ENCODE measurements around the gene HDLBP. TPM values are rescaled to one million over a fixed set of nuclear protein-coding genes. Genes with fewer than 3 reads are reported as not detected.

HDLBP gene
- total and polyA plus RNA-seq, 2 experiments from 2014 or later = 613 to 711 TPM

DNA sequence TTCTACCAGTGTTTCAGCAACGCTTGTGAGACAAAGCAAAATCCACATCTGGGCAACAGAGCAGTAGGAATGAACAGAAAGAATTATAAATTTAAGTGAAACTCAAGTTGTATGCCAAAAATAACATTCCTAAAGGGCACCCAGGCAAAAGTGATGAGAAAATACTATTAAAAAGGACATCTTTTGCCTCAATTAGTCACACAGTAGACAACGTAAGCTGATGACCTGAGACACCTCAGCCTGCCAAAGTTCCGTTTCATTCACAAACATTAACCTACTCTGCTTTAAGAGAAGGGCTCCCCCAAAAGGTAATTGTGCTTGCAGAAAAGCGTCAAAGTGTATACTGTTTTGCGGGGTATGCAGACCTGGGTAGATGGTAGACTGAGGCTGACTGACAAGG is 7.2 kb downstream of the HDLBP start:
- no peaks in the 10 kb centered on the region for H3K27me3 ChIP-seq (replicated peaks; ENCODE audit: insufficient read depth)
- WGBS, 2 experiments (ENCODE audit: low coverage in 1 of 2, low lambda C conversion rate in 2 of 2, missing lambda C conversion rate in 2 of 2) = 57 to 62% methylated on average over 5 of the region's 5 CpGs
- no peak overlapping the region for H3K9ac ChIP-seq
- in situ Hi-C loops (cut with MboI) = no loop called here
- no peak overlapping the region for H3K4me3 ChIP-seq
- peaks cover 39% of the 10 kb centered on the region for H3F3A ChIP-seq (ENCODE audit: insufficient read depth)
- H3K4me2 ChIP-seq (ENCODE audit: unreplicated experiment) = no peak overlapping the region
- TF ChIP-seq EZH2phosphoT487 (IDR thresholded peaks at IDR 0.05; ENCODE audit: insufficient read depth, low read depth) = no peak
- TF ChIP-seq EZH2 (IDR thresholded peaks at IDR 0.05; ENCODE audit: insufficient read depth, poor library complexity, severe bottlenecking) = no peak
- no peak for DNase-seq
- H3K9me2 ChIP-seq (ENCODE audit: insufficient read depth) = no peaks in the 10 kb centered on the region
- H2AFZ ChIP-seq = no peak overlapping the region
- H4K20me1 ChIP-seq (ENCODE audit: insufficient read depth) = peaks cover 31% of the 10 kb centered on the region
- H3K4me1 ChIP-seq (ENCODE audit: insufficient read depth) = peaks cover 36% of the 10 kb centered on the region
- H3K79me2 ChIP-seq (ENCODE audit: insufficient read depth) = peaks cover 100% of the 10 kb centered on the region
- no peaks in the 10 kb centered on the region for H3K36me3 ChIP-seq (ENCODE audit: low read depth)
- no peak overlapping the region for H3K27ac ChIP-seq
- H3K9me3 ChIP-seq (ENCODE audit: low read depth) = no peaks in the 10 kb centered on the region

- Histone ChIP-seq H2AFZ (no peak overlapping the region), H3K4me3 (no peak overlapping the region), H3K4me1 (ENCODE audit: insufficient read depth) (peaks cover 26% of the 10 kb centered on the region), H3K9ac (no peak overlapping the region), H4K20me1 (ENCODE audit: insufficient read depth) (peaks cover 31% of the 10 kb centered on the region), H3K9me2 (ENCODE audit: insufficient read depth) (no peaks in the 10 kb centered on the region), H3K27me3 (replicated peaks; ENCODE audit: insufficient read depth) (no peaks in the 10 kb centered on the region), H3K36me3 (ENCODE audit: low read depth) (no peaks in the 10 kb centered on the region), H3K9me3 (ENCODE audit: low read depth) (no peaks in the 10 kb centered on the region), H3K27ac (no peak overlapping the region), H3K79me2 (ENCODE audit: insufficient read depth) (peaks cover 100% of the 10 kb centered on the region), H3K4me2 (ENCODE audit: unreplicated experiment) (no peak overlapping the region), H3F3A (ENCODE audit: insufficient read depth) (peaks cover 28% of the 10 kb centered on the region)
- no peak for DNase-seq
- in situ Hi-C loops (cut with MboI) = no loop called here
- TF ChIP-seq EZH2 (IDR thresholded peaks at IDR 0.05; ENCODE audit: insufficient read depth, poor library complexity, severe bottlenecking) (no peak), EZH2phosphoT487 (IDR thresholded peaks at IDR 0.05; ENCODE audit: insufficient read depth, low read depth) (no peak)
- 80 to 83% methylated on average over 6 of the region's 6 CpGs for WGBS, 2 experiments (ENCODE audit: low coverage in 1 of 2, low lambda C conversion rate in 2 of 2, missing lambda C conversion rate in 2 of 2)
Measured at GRCh38 chr2:241307055-241307454, 8.4 kb downstream of the HDLBP start.

DNA sequence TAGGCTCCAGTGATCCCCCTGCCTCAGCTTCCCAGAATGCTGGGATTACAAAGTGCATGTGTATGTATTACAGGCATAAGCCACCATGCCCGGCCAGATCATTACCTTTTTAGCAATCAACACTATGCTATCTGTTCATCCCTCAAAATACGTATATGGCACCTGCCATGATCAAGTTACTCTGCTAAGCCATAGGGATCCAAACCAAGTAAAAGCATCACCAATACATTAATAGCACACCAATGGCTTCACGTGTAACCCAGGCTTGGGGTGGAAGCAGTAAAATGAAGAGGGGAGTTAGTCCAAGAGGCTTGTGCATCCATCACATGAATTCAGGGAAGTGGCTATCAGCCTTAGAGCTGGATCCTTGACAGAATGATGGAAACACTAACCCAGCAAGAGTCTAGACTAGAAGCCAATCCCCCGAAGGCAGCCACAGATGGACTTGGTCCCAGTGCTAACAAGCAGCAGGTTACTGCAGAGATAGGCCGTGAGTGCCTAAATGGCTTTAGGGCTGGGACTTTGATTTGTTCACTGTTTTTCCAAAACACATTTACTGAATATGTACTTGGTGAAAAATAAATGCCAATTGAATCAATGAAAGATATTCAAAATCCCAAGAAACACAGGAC is 11.3 kb downstream of the HDLBP start:
- no peak for TF ChIP-seq EZH2 (IDR thresholded peaks at IDR 0.05; ENCODE audit: insufficient read depth, poor library complexity, severe bottlenecking)
- no peak for TF ChIP-seq EZH2phosphoT487 (IDR thresholded peaks at IDR 0.05; ENCODE audit: insufficient read depth, low read depth)
- Histone ChIP-seq H3K9me2 (ENCODE audit: insufficient read depth) (no peaks in the 10 kb centered on the region), H3K9ac (no peak overlapping the region), H3K36me3 (ENCODE audit: low read depth) (no peaks in the 10 kb centered on the region), H3K79me2 (ENCODE audit: insufficient read depth) (peaks cover 100% of the 10 kb centered on the region), H4K20me1 (ENCODE audit: insufficient read depth) (peaks cover 15% of the 10 kb centered on the region), H3K9me3 (ENCODE audit: low read depth) (no peaks in the 10 kb centered on the region), H3K4me3 (no peak overlapping the region), H3K27me3 (replicated peaks; ENCODE audit: insufficient read depth) (no peaks in the 10 kb centered on the region), H3K4me1 (ENCODE audit: insufficient read depth) (peaks cover 5% of the 10 kb centered on the region; the same call in 1 of the 2 replicates), H3K4me2 (ENCODE audit: unreplicated experiment) (no peak overlapping the region), H2AFZ (no peak overlapping the region), H3F3A (ENCODE audit: insufficient read depth) (peaks cover 2% of the 10 kb centered on the region), H3K27ac (no peak overlapping the region)
- DNase-seq = no peak
- 67 to 69% methylated on average over 5 of the region's 5 CpGs for WGBS, 2 experiments (ENCODE audit: low coverage in 1 of 2, low lambda C conversion rate in 2 of 2, missing lambda C conversion rate in 2 of 2)
- in situ Hi-C loops (cut with MboI) = no loop called here

DNA sequence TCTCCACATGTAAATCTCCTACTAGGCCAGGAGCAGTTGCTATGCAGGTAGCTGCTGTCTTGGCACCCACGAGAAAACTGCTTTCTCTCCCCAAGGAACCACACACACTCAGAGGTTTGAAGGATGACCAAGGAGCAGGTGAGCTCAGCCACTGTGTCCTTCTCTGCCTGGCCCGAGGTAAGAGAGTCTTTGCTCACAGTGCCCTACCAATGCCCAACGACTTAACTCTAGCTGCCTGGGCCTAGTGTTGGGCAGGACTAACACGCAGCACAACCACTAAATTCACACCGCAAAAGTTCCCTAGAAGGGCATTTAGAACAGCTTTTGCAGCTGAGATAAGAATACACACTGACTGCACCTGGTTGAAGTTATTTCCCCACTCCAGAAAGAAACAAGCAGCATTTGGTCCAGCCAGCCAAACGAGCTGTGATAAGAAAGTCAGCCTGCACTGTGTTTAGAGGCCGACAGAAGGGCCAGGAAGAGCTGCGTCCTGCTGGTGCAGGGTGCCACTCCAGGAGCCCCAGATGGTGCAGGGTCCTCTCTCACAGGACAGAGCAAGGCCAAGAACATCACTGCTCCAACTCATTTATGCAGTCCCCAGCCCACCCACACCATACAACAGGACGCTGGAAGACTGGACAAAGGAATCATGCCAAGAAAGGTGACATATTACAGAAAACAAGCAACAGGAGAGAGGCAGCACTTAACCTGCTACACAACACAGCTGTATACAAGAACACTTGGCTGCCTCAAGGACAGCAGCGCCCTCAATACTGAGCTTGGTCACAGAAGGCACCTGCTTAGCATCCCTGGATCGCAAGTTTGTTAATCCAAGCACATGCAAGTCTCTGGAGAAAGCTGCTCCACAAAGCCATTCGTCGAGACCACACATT is 12.5 kb downstream of the HDLBP start:
- no peak for DNase-seq
- WGBS, 2 experiments (ENCODE audit: low coverage in 1 of 2, low lambda C conversion rate in 2 of 2, missing lambda C conversion rate in 2 of 2) = 77 to 81% methylated on average over 13 of the region's 13 CpGs
- Histone ChIP-seq H3K79me2 (ENCODE audit: insufficient read depth) (peaks cover 100% of the 10 kb centered on the region), H3K9ac (no peak overlapping the region), H4K20me1 (ENCODE audit: insufficient read depth) (peaks cover 15% of the 10 kb centered on the region), H3K4me2 (ENCODE audit: unreplicated experiment) (no peak overlapping the region), H3K4me1 (ENCODE audit: insufficient read depth) (peaks cover 3% of the 10 kb centered on the region; the same call in 1 of the 2 replicates), H2AFZ (no peak overlapping the region), H3K4me3 (no peak overlapping the region), H3K9me2 (ENCODE audit: insufficient read depth) (no peaks in the 10 kb centered on the region), H3K36me3 (ENCODE audit: low read depth) (no peaks in the 10 kb centered on the region), H3K27me3 (replicated peaks; ENCODE audit: insufficient read depth) (no peaks in the 10 kb centered on the region), H3K27ac (no peak overlapping the region), H3K9me3 (ENCODE audit: low read depth) (no peaks in the 10 kb centered on the region), H3F3A (ENCODE audit: insufficient read depth) (no peaks in the 10 kb centered on the region)
- in situ Hi-C loops (cut with MboI) = no loop called here
- TF ChIP-seq EZH2phosphoT487 (IDR thresholded peaks at IDR 0.05; ENCODE audit: insufficient read depth, low read depth) = no peak
- no peak for TF ChIP-seq EZH2 (IDR thresholded peaks at IDR 0.05; ENCODE audit: insufficient read depth, poor library complexity, severe bottlenecking)
